ENCODE measurements around the gene ZNF565. TPM values are rescaled to one million over a fixed set of nuclear protein-coding genes. Genes with fewer than 3 reads are reported as not detected.

The ZNF565 gene
- total and polyA plus RNA-seq, 10 of the 15 experiments (the other 5 are each of a cell fraction or from before 2014, with no cell fraction given) = 0.72 to 2.2 (median 1.8) TPM

DNA sequence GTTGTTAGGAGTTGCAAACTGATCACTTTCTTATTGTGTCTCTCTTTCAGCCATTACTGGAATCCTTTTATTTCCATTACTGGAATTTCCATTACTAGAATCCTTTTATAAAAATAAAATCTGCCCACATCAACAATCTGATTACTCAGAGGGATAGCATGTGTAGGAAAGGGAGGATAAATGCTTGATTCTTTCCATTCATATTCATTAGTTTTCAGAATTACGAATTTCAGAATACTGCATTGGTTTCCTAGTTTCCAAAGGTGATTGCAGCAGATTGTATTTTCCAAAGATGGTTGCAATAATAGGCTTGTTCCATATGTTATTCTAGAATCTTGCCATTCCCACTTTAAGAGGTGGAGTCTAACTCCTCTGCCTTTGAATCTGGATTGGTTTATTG, 37.6 kb upstream of the ZNF565 start:
- H3K79me2 ChIP-seq (ENCODE audit: control insufficient read depth, insufficient read depth, low read length) = no peaks in the 10 kb centered on the region
- BruUV-seq (replicated peaks) = no TSS peak
- no peak for DNase-seq (ENCODE audit: low read depth, low spot score)
- ChIA-PET SMC1A (ENCODE audit: uncharacterized antibody, unreplicated experiment) (no interaction called here), RAD21 (ENCODE audit: unreplicated experiment) (no interaction called here), CTCF (no interaction called here), POLR2A (no interaction called here)
- in situ Hi-C loops (cut with MboI) (no loop called here), intact Hi-C loops (cut with micrococcal nuclease; ENCODE audit: unreplicated experiment) (no loop called here)
- H3K4me2 ChIP-seq (ENCODE audit: control insufficient read depth, insufficient read depth) = no peak overlapping the region
- H3K4me3 ChIP-seq = no peak overlapping the region
- H4K20me1 ChIP-seq (ENCODE audit: control insufficient read depth, insufficient read depth) = no peaks in the 10 kb centered on the region
- H3K4me1 ChIP-seq (ENCODE audit: control insufficient read depth, insufficient read depth, low read length) = no peaks in the 10 kb centered on the region
- H3K27me3 ChIP-seq (replicated peaks in 1 of 2; ENCODE audit: control insufficient read depth in 2 of 2, insufficient read depth in 2 of 2, low read length in 1 of 2) = no peaks in the 10 kb centered on the region
- ATAC-seq = no peak
- no peaks in the 10 kb centered on the region for H3K36me3 ChIP-seq (ENCODE audit: control insufficient read depth in 2 of 2, insufficient read depth in 2 of 2, low read length in 1 of 2)
- no peak overlapping the region for H3K9ac ChIP-seq (ENCODE audit: control insufficient read depth, insufficient read depth, low read length)
- no peak for FAIRE-seq
- 0% methylated on average over 1 of the region's 1 CpG for WGBS (ENCODE audit: insufficient coverage, insufficient replicate concordance, low lambda C conversion rate, missing lambda C conversion rate)
- no peak overlapping the region for H2AFZ ChIP-seq (ENCODE audit: control insufficient read depth, low read depth, low read length)
- H3K9me3 ChIP-seq (replicated peaks; ENCODE audit: control insufficient read depth, insufficient read depth, low read length) = no peaks in the 10 kb centered on the region; the same call in 2 of the 3 replicates
- H3K27ac ChIP-seq (ENCODE audit: control insufficient read depth, insufficient read depth) = no peak overlapping the region
- TF ChIP-seq CREM (IDR thresholded peaks at IDR 0.05; ENCODE audit: low read depth) (no peak), NR2C2 (IDR thresholded peaks at IDR 0.05; ENCODE audit: borderline replicate concordance, control insufficient read depth, insufficient read length, low read depth) (no peak), USF1 (IDR thresholded peaks at IDR 0.05; ENCODE audit: borderline replicate concordance, extremely low read length, insufficient read depth, low read depth, low read length) (no peak), YBX1 (IDR thresholded peaks at IDR 0.05) (no peak), HDGF (IDR thresholded peaks at IDR 0.05) (no peak), MTA2 (IDR thresholded peaks at IDR 0.05; ENCODE audit: low read depth) (no peak), CREB1 (IDR thresholded peaks at IDR 0.05; ENCODE audit: low read depth) (no peak), PAX5 (IDR thresholded peaks at IDR 0.05; ENCODE audit: borderline replicate concordance, low read depth, low read length) (no peak), CEBPB (IDR thresholded peaks at IDR 0.05; ENCODE audit: borderline replicate concordance in 1 of 2, low read depth in 2 of 2, low read length in 2 of 2) (no peak), JUND (IDR thresholded peaks at IDR 0.05; ENCODE audit: low read depth, low read length) (no peak)
